BE2C (cell line): Measurements from ENCODE around the gene LRFN4.

Source experiments
- DNase-seq: peaks from one replicate; pipeline ENCODE4 v3.0.0-alpha.2; 2020
- H3K27me3 ChIP-seq: fragments of 250-450 bp; sonication (Bioruptor Pico); 2 replicates; pipeline ENCODE4 v1.5.1; 2020; ENCODE audit warnings: mild to moderate bottlenecking
- H3K36me3 ChIP-seq: fragments of 250-450 bp; sonication (Bioruptor Pico); 2 replicates; pipeline ENCODE4 v1.5.1; 2020; ENCODE audit warnings: mild to moderate bottlenecking
- H3K4me1 ChIP-seq: fragments of 250-450 bp; sonication (Bioruptor Pico); 2 replicates; pipeline ENCODE4 v1.5.1; 2020
- H3K4me3 ChIP-seq: 2 replicates; pipeline ENCODE4 v1.5.1; 2011; ENCODE audit warnings: low read depth, low read length
- H3K9me3 ChIP-seq: fragments of 250-450 bp; sonication (Bioruptor Pico); 2 replicates; pipeline ENCODE4 v1.5.1; 2020
- TF ChIP-seq, protein P1 (sequence below): IDR thresholded peaks from 2 replicates; pipeline ENCODE4 v1.5.1; 2012; ENCODE audit warnings: mild to moderate bottlenecking, low read depth, low read length

LRFN4 gene

GRCh38 chr11:66866511-66866986 lies 9.7 kb downstream of the LRFN4 start:
- no peak overlapping the region for H3K4me3 ChIP-seq
- TF ChIP-seq, protein P1, sequence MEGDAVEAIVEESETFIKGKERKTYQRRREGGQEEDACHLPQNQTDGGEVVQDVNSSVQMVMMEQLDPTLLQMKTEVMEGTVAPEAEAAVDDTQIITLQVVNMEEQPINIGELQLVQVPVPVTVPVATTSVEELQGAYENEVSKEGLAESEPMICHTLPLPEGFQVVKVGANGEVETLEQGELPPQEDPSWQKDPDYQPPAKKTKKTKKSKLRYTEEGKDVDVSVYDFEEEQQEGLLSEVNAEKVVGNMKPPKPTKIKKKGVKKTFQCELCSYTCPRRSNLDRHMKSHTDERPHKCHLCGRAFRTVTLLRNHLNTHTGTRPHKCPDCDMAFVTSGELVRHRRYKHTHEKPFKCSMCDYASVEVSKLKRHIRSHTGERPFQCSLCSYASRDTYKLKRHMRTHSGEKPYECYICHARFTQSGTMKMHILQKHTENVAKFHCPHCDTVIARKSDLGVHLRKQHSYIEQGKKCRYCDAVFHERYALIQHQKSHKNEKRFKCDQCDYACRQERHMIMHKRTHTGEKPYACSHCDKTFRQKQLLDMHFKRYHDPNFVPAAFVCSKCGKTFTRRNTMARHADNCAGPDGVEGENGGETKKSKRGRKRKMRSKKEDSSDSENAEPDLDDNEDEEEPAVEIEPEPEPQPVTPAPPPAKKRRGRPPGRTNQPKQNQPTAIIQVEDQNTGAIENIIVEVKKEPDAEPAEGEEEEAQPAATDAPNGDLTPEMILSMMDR, result no peak
- H3K9me3 ChIP-seq, result no peaks in the 10 kb centered on the region
- DNase-seq, result no peak
- H3K36me3 ChIP-seq, result peaks cover 35% of the 10 kb centered on the region
- H3K27me3 ChIP-seq, result no peaks in the 10 kb centered on the region
- H3K4me1 ChIP-seq, result no peaks in the 10 kb centered on the region

DNA sequence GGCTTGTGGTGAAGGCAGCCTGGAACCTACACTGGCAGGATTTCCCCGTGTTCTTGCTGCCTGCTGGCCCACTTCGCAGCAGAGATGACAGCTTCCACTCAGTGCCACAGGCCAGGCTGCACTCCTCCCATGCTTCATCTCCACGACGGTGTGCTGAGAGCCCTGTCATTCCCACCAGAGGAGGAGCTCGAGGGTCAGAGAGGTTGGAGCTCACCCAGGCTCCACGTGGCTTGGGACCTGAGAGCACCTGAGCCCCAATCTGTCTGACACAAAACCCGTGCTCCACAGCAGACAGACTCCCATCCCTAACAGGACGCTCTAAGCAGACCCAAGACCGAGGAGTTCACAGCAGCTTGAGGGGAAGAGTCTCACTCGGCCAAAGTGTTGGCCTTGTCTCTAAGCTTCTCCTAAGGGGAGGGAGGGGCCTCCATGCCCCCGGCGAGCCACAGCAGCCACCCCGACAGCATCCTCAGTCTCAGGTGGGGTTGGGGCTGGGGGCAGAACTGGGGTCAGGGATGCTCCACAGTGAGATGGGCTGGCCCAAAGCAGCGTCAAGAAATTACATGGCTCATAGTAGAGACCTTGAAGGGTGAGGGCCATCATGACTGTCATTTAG lies 10.7 kb downstream of the LRFN4 start:
- no peak for DNase-seq
- TF ChIP-seq, protein P1, result no peak

GRCh38 chr11:66868082-66868725 lies 11.3 kb downstream of the LRFN4 start:
- H3K4me1 ChIP-seq, result no peaks in the 10 kb centered on the region
- no peaks in the 10 kb centered on the region for H3K9me3 ChIP-seq
- TF ChIP-seq, protein P1, result no peak
- no peak for DNase-seq
- peaks cover 24% of the 10 kb centered on the region for H3K36me3 ChIP-seq
- no peak overlapping the region for H3K4me3 ChIP-seq
- no peaks in the 10 kb centered on the region for H3K27me3 ChIP-seq

More for the DNA sequence above, 10.7 kb downstream of the LRFN4 start:
- H3K9me3 ChIP-seq, result no peaks in the 10 kb centered on the region
- H3K27me3 ChIP-seq, result no peaks in the 10 kb centered on the region
- no peaks in the 10 kb centered on the region for H3K4me1 ChIP-seq
- peaks cover 26% of the 10 kb centered on the region for H3K36me3 ChIP-seq
- no peak overlapping the region for H3K4me3 ChIP-seq

- TF ChIP-seq, protein P1, result peak; percentile 19; the same call in 1 of the 2 replicates
- H3K27me3 ChIP-seq, result no peaks in the 10 kb centered on the region
- peaks cover 20% of the 10 kb centered on the region for H3K36me3 ChIP-seq
- H3K4me1 ChIP-seq, result no peaks in the 10 kb centered on the region
- peak; percentile 50 for DNase-seq
- no peaks in the 10 kb centered on the region for H3K9me3 ChIP-seq
- no peak overlapping the region for H3K4me3 ChIP-seq
Observed at GRCh38 chr11:66868726-66869566, 12.1 kb downstream of the LRFN4 start.

DNA sequence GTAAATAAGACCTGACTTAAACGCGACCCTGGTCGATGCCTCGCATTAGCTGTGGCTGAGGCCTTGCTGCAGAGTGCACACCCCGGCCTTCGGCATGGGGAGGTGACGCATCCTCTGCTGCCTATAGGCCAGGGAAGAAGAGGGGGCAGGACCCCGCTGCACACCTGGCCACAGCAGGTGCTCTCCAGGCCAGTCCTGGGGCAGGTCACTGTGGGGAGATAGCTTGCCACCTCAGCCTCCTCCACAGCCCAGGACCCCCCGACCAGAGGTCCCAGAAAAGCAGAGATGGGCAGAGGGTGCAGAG lies 12.7 kb downstream of the LRFN4 start:
- DNase-seq, result no peak
- no peaks in the 10 kb centered on the region for H3K9me3 ChIP-seq
- H3K27me3 ChIP-seq, result no peaks in the 10 kb centered on the region
- peaks cover 20% of the 10 kb centered on the region for H3K36me3 ChIP-seq
- H3K4me3 ChIP-seq, result no peak overlapping the region
- no peaks in the 10 kb centered on the region for H3K4me1 ChIP-seq
- TF ChIP-seq, protein P1, result no peak
